H9 (cell line): Measurements from ENCODE around the gene SPSB4. TPM values are rescaled to one million over a fixed set of nuclear protein-coding genes. Genes with fewer than 3 reads are reported as not detected.

Experiments used
- DNase-seq: peaks from one replicate; pipeline ENCODE4 v3.0.0-alpha.2; 2017
- H2AFZ ChIP-seq: one replicate; pipeline ENCODE4 v1.6.1; 2013; ENCODE audit warnings: mild to moderate bottlenecking, low read length, control low read depth, moderate library complexity
- H2AK5ac ChIP-seq: 2 replicates; pipeline ENCODE4 v1.6.1; 2013; ENCODE audit warnings: low read length, control low read depth, mixed read lengths; ENCODE audit not compliant: insufficient read length
- H2BK120ac ChIP-seq: one replicate; pipeline ENCODE4 v1.6.1; 2013; ENCODE audit warnings: low read depth, mild to moderate bottlenecking, low read length, control low read depth, inconsistent platforms; ENCODE audit not compliant: poor library complexity, severe bottlenecking
- H2BK12ac ChIP-seq: 2 replicates; pipeline ENCODE4 v1.6.1; 2013; ENCODE audit warnings: low read length, control low read depth, mixed read lengths, low read depth; ENCODE audit not compliant: insufficient read length
- H2BK15ac ChIP-seq: 2 replicates; pipeline ENCODE4 v1.6.1; 2013; ENCODE audit warnings: low read depth, low read length, control low read depth
- H2BK20ac ChIP-seq: one replicate; pipeline ENCODE4 v1.6.1; 2013; ENCODE audit warnings: low read depth, mild to moderate bottlenecking, low read length, control low read depth, inconsistent platforms; ENCODE audit not compliant: poor library complexity, severe bottlenecking
- H2BK5ac ChIP-seq: 2 replicates; pipeline ENCODE4 v1.6.1; 2013; ENCODE audit warnings: low read length, control low read depth, mixed read lengths; ENCODE audit not compliant: insufficient read length
- H3K14ac ChIP-seq: 2 replicates; pipeline ENCODE4 v1.6.1; 2013; ENCODE audit warnings: low read length, control low read depth; ENCODE audit not compliant: insufficient read depth
- H3K18ac ChIP-seq: 2 replicates; pipeline ENCODE4 v1.6.1; 2013; ENCODE audit warnings: low read depth, mild to moderate bottlenecking, mixed read lengths, low read length, control low read depth; ENCODE audit not compliant: insufficient read length
- H3K23ac ChIP-seq: 2 replicates; pipeline ENCODE4 v1.6.1; 2013; ENCODE audit warnings: low read length, control low read depth, mixed read lengths, low read depth; ENCODE audit not compliant: insufficient read length
- H3K23me2 ChIP-seq: 2 replicates; pipeline ENCODE4 v1.6.1; 2013; ENCODE audit warnings: low read depth, mild to moderate bottlenecking, mixed read lengths, low read length, control low read depth; ENCODE audit not compliant: insufficient read length, poor library complexity, severe bottlenecking
- H3K27ac ChIP-seq: 2 replicates; pipeline ENCODE4 v1.5.1; 2013; ENCODE audit warnings: low read length, control low read depth, mixed read lengths, low read depth; ENCODE audit not compliant: insufficient read length
- H3K27me3 ChIP-seq: 2 replicates; pipeline ENCODE4 v1.6.1; 2013; ENCODE audit warnings: low read length, control low read depth, inconsistent platforms; ENCODE audit not compliant: insufficient read depth
- H3K4ac ChIP-seq: 2 replicates; pipeline ENCODE4 v1.6.1; 2013; ENCODE audit warnings: low read depth, mild to moderate bottlenecking, control low read depth, inconsistent platforms, low read length, moderate library complexity
- H3K4me1 ChIP-seq: 2 replicates; pipeline ENCODE4 v1.6.1; 2013; ENCODE audit warnings: low read length, control low read depth, inconsistent platforms; ENCODE audit not compliant: insufficient read depth
- H3K4me2 ChIP-seq: 2 replicates; pipeline ENCODE4 v1.6.1; 2013; ENCODE audit warnings: low read length, control low read depth, mixed read lengths; ENCODE audit not compliant: insufficient read length, insufficient read depth
- H3K56ac ChIP-seq: 2 replicates; pipeline ENCODE4 v1.6.1; 2013; ENCODE audit warnings: low read depth, mild to moderate bottlenecking, mixed read lengths, low read length, control low read depth; ENCODE audit not compliant: insufficient read length
- H3K79me1 ChIP-seq: 2 replicates; pipeline ENCODE4 v1.6.1; 2013; ENCODE audit warnings: low read depth, mild to moderate bottlenecking, moderate library complexity, low read length, control low read depth, inconsistent platforms; ENCODE audit not compliant: insufficient read depth, poor library complexity, severe bottlenecking
- H3K79me2 ChIP-seq: 2 replicates; pipeline ENCODE4 v1.6.1; 2013; ENCODE audit warnings: low read length, control low read depth, inconsistent platforms; ENCODE audit not compliant: insufficient read depth
- H3K9ac ChIP-seq: 2 replicates; pipeline ENCODE4 v1.6.1; 2013; ENCODE audit warnings: low read length, control low read depth, mixed read lengths; ENCODE audit not compliant: insufficient read length; ENCODE audit errors: extremely low read depth
- H3K9me3 ChIP-seq: one replicate; pipeline ENCODE4 v1.6.1; 2013; ENCODE audit warnings: low read depth, low read length, inconsistent platforms; ENCODE audit not compliant: control insufficient read depth
- H3T11ph ChIP-seq: one replicate; pipeline ENCODE4 v1.6.1; 2013; ENCODE audit warnings: mild to moderate bottlenecking, low read length, control low read depth, inconsistent platforms
- H4K20me1 ChIP-seq: one replicate; pipeline ENCODE4 v1.6.1; 2013; ENCODE audit not compliant: control insufficient read depth, insufficient read length, insufficient read depth
- H4K5ac ChIP-seq: 2 replicates; pipeline ENCODE4 v1.6.1; 2013; ENCODE audit warnings: low read depth, mild to moderate bottlenecking, mixed read lengths, low read length, control low read depth; ENCODE audit not compliant: insufficient read length
- H4K8ac ChIP-seq: replicated peaks from 2 replicates; pipeline ENCODE4 v1.6.1; 2013; ENCODE audit warnings: low read length, control low read depth, mixed read lengths, low read depth; ENCODE audit not compliant: insufficient read length
- H4K91ac ChIP-seq: 2 replicates; pipeline ENCODE4 v1.6.1; 2013; ENCODE audit warnings: low read depth, mild to moderate bottlenecking, moderate library complexity, mixed read lengths, low read length, control low read depth; ENCODE audit not compliant: insufficient read length
- H3K27ac Mint-ChIP-seq, 3 experiments: 2 replicates in 2 of 3; 3 replicates in 1 of 3; pipeline ENCODE4 v1.8.0; 2020 to 2021; ENCODE audit warnings: mixed read lengths in 3 of 3, mild to moderate bottlenecking in 1 of 3, moderate library complexity in 1 of 3
- H3K27me3 Mint-ChIP-seq: 2 replicates; pipeline ENCODE4 v1.8.0; 2021; ENCODE audit warnings: low read depth, mild to moderate bottlenecking, moderate library complexity, mixed read lengths
- H3K36me3 Mint-ChIP-seq, 3 experiments: 2 replicates in 2 of 3; 3 replicates in 1 of 3; pipeline ENCODE4 v1.8.0; 2020 to 2021; ENCODE audit warnings: low read depth in 3 of 3, mixed read lengths in 3 of 3; ENCODE audit not compliant: insufficient read depth in 1 of 3
- H3K4me1 Mint-ChIP-seq, 2 experiments: 2 replicates each; pipeline ENCODE4 v1.8.0; 2020; ENCODE audit warnings: mixed read lengths in 2 of 2
- H3K4me3 Mint-ChIP-seq, 2 experiments: 2 replicates in 1 of 2; 3 replicates in 1 of 2; pipeline ENCODE4 v1.8.0; 2020 to 2021; ENCODE audit warnings: mild to moderate bottlenecking in 2 of 2, mixed read lengths in 2 of 2, moderate library complexity in 1 of 2
- H3K9me3 Mint-ChIP-seq, 2 experiments: 2 replicates in 1 of 2; 3 replicates in 1 of 2; pipeline ENCODE4 v1.8.0; 2020; ENCODE audit warnings: mild to moderate bottlenecking in 2 of 2, mixed read lengths in 2 of 2, moderate library complexity in 1 of 2
- WGBS: extraction: QIAGEN DNeasy Blood & Tissue Kit; methylation state at CpG from one replicate; pipeline ENCODE4 v1.1.7; 2013; ENCODE audit warnings: missing lambda C conversion rate, low lambda C conversion rate, mixed read lengths; ENCODE audit not compliant: insufficient read length; ENCODE audit errors: extremely low coverage; 5-methylcytosine and 5-hydroxymethylcytosine counted together
- total RNA-seq: library from RNA; stranded (reverse); gene quantifications from 2 replicates; pipeline ENCODE4 v1.2.1, GENCODE V29; 2021
- TF ChIP-seq, protein P1 (sequence below): fragments of 200-600 bp; sonication (generic); conservative IDR thresholded peaks from 3 replicates; pipeline ENCODE4 v1.8.0; 2021; ENCODE audit warnings: antibody characterized with exemption, mild to moderate bottlenecking

Gene SPSB4
- total RNA-seq, 1 experiment from 2014 or later = 6.2 TPM

DNA sequence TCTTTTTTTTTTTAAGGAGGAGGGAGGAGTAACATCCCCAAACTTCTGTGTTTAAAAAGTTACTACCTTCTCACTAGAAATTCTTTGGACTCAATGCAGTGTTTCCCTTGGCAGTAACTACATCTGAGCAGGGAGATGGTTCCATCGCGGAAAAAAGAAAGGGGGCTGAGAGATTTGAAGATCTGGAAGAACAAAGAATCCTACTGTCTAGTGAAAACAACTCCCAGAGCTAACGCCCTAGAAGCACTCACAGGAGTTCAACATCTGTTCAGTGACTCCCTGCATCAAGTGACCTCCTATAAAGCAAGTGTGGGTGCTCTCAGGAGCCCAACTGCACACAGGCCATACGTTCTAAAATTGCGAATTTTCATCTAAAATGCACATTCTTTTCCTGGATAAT lies 113.7 kb downstream of the SPSB4 start:
- Histone ChIP-seq H3T11ph (no peak overlapping the region), H2BK20ac (no peak overlapping the region), H3K23ac (no peak overlapping the region), H4K8ac (no peak overlapping the region), H2BK5ac (no peak overlapping the region), H2BK120ac (no peak overlapping the region), H4K91ac (no peak overlapping the region), H3K4me1 (no peaks in the 10 kb centered on the region), H3K56ac (no peak overlapping the region), H4K5ac (no peak overlapping the region), H3K4me2 (no peak overlapping the region), H2AFZ (no peak overlapping the region), H3K79me1 (no peaks in the 10 kb centered on the region), H2AK5ac (no peak overlapping the region), H2BK12ac (no peak overlapping the region), H3K27me3 (no peaks in the 10 kb centered on the region), H3K27ac (no peak overlapping the region), H2BK15ac (no peak overlapping the region), H3K4ac (no peak overlapping the region), H3K9ac (no peak overlapping the region), H3K9me3 (no peaks in the 10 kb centered on the region), H4K20me1 (no peaks in the 10 kb centered on the region), H3K18ac (no peak overlapping the region), H3K79me2 (no peaks in the 10 kb centered on the region), H3K14ac (no peak overlapping the region), H3K23me2 (no peaks in the 10 kb centered on the region)
- no peak for DNase-seq
- Mint-ChIP-seq H3K9me3 (peaks cover 14 to 15% of the 10 kb centered on the region in 2 experiments), H3K4me1 (no peaks in the 10 kb centered on the region), H3K27me3 (0 out of 2 replicates have a peak, but pooled peaks cover 2% of the 10 kb centered on the region), H3K4me3 (no peak overlapping the region), H3K27ac (no peak overlapping the region), H3K36me3 (peaks cover 7 to 12% (median 8%) of the 10 kb centered on the region in 3 experiments; a peak in 5 of 7 replicates)
- no CpG with 5 or more reads among the region's 5 CpGs for WGBS
- TF ChIP-seq, protein P1, sequence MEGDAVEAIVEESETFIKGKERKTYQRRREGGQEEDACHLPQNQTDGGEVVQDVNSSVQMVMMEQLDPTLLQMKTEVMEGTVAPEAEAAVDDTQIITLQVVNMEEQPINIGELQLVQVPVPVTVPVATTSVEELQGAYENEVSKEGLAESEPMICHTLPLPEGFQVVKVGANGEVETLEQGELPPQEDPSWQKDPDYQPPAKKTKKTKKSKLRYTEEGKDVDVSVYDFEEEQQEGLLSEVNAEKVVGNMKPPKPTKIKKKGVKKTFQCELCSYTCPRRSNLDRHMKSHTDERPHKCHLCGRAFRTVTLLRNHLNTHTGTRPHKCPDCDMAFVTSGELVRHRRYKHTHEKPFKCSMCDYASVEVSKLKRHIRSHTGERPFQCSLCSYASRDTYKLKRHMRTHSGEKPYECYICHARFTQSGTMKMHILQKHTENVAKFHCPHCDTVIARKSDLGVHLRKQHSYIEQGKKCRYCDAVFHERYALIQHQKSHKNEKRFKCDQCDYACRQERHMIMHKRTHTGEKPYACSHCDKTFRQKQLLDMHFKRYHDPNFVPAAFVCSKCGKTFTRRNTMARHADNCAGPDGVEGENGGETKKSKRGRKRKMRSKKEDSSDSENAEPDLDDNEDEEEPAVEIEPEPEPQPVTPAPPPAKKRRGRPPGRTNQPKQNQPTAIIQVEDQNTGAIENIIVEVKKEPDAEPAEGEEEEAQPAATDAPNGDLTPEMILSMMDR = no peak
